T47D (cell line): ENCODE results near the gene SULT2A1.

ENCODE experiments used
- DNase-seq, 2 experiments: peaks; one replicate each; pipeline versions ENCODE4 v3.0.0 to v3.0.0-alpha.2; 2011 to 2012; ENCODE audit warnings: low read depth in 1 of 2, low spot score in 1 of 2
- JUND ChIP-seq: IDR thresholded peaks from 2 replicates; pipeline ENCODE4 v1.6.1; 2012; ENCODE audit warnings: low read depth
- in situ Hi-C: cut with HindIII; loops from 2 replicates; pipeline ENCODE4 v1.10.0; 2016; ENCODE audit warnings: low sequenced_read_pairs, low pct_unique_long_range_greater_than_20kb

SULT2A1 gene

DNA sequence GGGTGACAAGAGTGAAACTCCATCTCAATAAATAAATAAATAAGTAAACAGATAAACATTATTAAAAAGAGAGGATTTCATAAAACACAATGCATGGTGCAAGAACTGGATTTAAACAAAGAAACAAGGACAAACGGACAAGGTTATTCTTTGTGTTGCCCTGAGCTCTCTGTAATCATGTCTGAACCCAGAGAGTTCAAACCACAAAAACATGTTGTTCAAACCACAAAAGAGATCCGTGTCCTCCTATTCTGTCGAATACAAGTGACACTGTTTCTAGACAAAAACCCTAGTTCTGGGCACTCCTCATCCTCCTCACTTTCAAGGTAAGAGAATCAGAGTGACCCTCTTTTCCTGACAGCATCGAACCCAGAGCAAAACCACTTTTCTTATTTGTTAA lies 31.7 kb downstream of the SULT2A1 start:
- in situ Hi-C loops, result no loop called here
- no peak for TF ChIP-seq JUND
- no peak for DNase-seq

- TF ChIP-seq JUND, result no peak
- DNase-seq, result no peak
- in situ Hi-C loops, result no loop called here
Observed at GRCh38 chr19:47853003-47853402, 33.1 kb downstream of the SULT2A1 start.

DNA sequence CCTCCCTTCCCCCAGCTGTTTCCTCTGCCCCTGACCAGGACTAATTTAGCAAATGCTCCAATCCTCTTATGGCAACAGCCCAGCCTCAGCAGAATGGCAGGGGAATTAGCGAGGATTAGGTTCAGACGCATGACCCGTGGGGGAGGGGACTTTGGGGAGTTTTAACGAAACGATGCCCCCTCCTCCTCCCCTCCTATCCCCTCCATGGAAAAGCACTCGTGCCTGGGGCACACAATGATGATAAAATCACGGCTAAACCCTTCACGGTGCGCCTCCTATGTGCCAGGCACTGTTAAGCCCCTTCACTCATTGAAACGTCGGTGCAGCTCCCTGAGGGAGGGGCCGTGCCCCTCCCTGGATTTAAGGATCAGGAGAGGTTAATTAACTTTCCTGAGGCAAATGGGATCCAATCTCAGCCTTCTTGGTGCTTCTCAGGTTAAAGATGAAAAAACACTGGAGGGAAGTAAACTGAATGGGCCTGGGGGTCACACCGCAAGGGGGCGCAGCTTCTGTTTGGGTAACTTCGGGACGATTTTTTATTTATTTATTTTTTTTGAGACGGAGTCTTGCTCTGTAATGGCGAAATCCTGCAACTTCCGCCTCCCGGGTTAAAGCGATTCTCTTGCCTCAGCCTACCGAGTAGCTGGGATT lies 37.2 kb downstream of the SULT2A1 start:
- DNase-seq, result peak in 1 of 2 experiments; percentile 35
- TF ChIP-seq JUND, result no peak
- in situ Hi-C loops, result no loop called here

GRCh38 chr19:47848425-47848822 lies 37.7 kb downstream of the SULT2A1 start:
- no peak for DNase-seq
- no peak for TF ChIP-seq JUND
- in situ Hi-C loops, result no loop called here

DNA sequence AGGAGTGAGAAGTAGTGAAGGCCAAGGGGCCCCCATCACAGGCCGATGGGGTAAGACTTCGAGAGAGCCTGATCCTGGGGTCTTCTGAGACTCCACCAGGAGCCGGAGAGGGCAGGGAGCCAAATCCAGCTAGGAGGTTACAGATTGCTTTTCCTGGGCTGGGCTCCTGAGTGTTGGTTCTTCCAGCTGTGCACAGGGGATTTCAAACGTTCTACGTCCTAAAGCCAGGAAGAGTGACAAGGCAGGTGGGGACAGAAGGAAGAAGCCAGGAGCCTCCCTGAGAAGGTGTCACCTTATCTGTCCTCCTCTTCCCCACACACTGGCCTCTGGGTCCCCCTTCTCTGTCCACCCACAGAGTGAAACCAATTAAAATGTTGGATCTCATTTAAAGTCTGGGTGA lies 43.2 kb downstream of the SULT2A1 start:
- TF ChIP-seq JUND, result no peak
- no peak for DNase-seq
- in situ Hi-C loops, result no loop called here

DNA sequence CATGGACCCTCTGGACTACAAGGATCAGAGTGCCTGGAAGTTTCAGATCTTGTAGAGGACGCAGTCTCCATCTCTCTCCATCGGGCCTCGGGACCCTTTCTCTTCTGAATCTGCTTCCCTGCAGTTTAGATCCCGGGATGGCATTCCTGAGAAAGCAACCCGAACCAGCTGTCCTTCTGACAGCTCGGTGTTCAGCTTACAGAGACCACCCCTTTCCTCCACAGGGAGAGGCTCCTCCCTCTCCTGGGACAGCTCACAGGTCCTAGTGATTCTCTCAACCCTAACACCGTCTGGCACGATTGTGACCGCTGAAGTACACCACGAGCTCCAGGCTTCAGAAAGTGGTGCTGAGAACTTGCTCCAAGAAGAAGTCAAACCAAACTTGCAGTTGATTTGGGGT lies 46.2 kb downstream of the SULT2A1 start:
- in situ Hi-C loops, result no loop called here
- no peak for TF ChIP-seq JUND
- DNase-seq, result no peak

- in situ Hi-C loops, result no loop called here
- TF ChIP-seq JUND, result no peak
- DNase-seq, result no peak
Observed at GRCh38 chr19:47839411-47839810, 46.7 kb downstream of the SULT2A1 start.

DNA sequence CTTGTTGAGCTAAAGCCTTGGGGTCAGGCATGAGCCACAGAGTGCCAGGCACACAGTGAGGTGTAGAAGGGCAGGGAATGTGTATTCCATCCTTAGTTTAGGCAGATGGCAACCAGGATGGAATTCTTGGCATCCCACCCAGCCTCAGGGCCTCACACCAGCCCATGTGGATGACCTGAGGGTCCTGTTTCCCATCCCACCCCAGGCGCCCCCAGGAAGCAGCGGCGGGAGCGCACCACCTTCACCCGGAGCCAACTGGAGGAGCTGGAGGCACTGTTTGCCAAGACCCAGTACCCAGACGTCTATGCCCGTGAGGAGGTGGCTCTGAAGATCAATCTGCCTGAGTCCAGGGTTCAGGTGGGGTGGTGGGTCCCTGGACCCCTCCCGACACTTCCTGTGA lies 50.1 kb downstream of the SULT2A1 start:
- in situ Hi-C loops, result no loop called here
- TF ChIP-seq JUND, result no peak
- DNase-seq, result no peak

DNA sequence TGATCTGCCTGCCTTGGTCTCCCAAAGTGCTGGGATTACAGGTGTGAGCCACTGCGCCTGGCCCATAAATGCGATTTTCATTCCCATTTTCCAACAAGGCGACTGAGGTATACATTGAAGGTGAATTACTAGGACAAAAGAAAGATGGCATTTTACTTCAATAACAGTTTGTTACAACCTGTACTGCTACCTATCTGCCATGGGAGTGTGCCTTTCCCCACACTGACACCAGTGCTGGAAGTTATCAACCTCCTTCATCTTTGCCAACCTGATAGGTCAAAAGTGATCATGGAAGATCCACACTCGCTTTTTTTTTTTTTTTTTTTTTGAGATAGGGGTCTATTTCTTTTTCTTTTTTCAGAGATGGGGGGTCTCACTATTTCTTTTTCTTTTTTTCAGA lies 53.4 kb downstream of the SULT2A1 start:
- DNase-seq, result no peak
- no peak for TF ChIP-seq JUND
- in situ Hi-C loops, result no loop called here

DNA sequence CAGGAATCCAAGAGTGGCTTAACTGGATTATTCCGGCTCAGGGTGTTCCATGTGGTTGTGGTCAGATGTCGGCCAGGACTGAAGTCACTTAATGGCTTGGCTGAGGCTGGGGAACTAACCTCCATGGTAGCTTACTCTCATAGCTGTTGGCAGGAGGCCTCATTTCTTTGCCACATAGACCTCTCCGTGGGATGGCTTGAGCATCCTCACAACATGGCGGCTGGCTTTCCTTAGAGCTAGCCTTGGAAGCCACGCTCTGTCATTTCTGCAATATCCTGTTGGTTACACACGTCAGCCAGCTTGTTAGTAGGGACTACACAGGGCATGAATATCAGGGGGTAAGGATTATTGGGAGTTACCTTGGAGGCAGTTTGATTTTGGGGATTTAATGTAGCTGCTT lies 59.3 kb downstream of the SULT2A1 start:
- no peak for DNase-seq
- in situ Hi-C loops, result no loop called here
- no peak for TF ChIP-seq JUND

- in situ Hi-C loops, result no loop called here
- DNase-seq, result no peak
- no peak for TF ChIP-seq JUND
Observed at GRCh38 chr19:47824396-47824795, 61.7 kb downstream of the SULT2A1 start.

GRCh38 chr19:47821460-47822020 lies 64.6 kb downstream of the SULT2A1 start, which contains the start of gene CRX:
Gene CRX (plus strand): TSS chr19:47821937. CDS start chr19:47834444, 12,507 bp downstream.
- in situ Hi-C loops, result no loop called here
- TF ChIP-seq JUND, result no peak
- no peak for DNase-seq
